Hepatocyte (in vitro differentiated cells): ENCODE data around the gene HHLA2.

Experiments used
- EZH2 ChIP-seq: fragments of 200-600 bp; sonication (generic); IDR thresholded peaks from 2 replicates; pipeline ENCODE4 v1.6.1; 2016; ENCODE audit warnings: antibody characterized with exemption, mild to moderate bottlenecking, borderline replicate concordance
- EZH2phosphoT487 ChIP-seq: fragments of 200-600 bp; sonication (generic); IDR thresholded peaks from one replicate; pipeline ENCODE4 v1.6.1; 2018; ENCODE audit warnings: antibody characterized with exemption, mild to moderate bottlenecking, low read depth, moderate library complexity; ENCODE audit not compliant: unreplicated experiment, severe bottlenecking
- TF ChIP-seq, protein P1 (sequence below): fragments of 200-600 bp; sonication (generic); IDR thresholded peaks from 2 replicates; pipeline ENCODE4 v1.5.1; 2016; ENCODE audit warnings: antibody characterized with exemption, mild to moderate bottlenecking; ENCODE audit not compliant: poor library complexity

DNA sequence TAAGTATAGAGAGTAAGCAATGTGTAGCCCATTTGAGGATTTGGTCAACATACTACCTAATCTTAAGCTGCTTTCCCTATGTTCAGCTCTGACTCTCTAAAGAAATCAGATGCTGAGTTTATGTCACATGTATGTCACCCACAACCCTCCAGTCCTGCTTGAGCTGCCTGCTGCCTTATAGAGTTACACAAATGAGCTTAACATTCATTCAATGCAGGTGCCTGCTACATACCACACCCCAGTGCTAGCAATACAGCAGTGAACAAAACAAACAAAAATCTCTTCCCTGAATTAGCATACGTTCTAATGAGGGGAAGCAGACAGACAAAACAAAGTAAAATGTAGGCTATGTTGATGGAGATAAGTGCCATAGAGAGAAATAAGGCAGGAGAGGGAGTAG, 93.0 kb downstream of the HHLA2 start:
- TF ChIP-seq, protein P1, sequence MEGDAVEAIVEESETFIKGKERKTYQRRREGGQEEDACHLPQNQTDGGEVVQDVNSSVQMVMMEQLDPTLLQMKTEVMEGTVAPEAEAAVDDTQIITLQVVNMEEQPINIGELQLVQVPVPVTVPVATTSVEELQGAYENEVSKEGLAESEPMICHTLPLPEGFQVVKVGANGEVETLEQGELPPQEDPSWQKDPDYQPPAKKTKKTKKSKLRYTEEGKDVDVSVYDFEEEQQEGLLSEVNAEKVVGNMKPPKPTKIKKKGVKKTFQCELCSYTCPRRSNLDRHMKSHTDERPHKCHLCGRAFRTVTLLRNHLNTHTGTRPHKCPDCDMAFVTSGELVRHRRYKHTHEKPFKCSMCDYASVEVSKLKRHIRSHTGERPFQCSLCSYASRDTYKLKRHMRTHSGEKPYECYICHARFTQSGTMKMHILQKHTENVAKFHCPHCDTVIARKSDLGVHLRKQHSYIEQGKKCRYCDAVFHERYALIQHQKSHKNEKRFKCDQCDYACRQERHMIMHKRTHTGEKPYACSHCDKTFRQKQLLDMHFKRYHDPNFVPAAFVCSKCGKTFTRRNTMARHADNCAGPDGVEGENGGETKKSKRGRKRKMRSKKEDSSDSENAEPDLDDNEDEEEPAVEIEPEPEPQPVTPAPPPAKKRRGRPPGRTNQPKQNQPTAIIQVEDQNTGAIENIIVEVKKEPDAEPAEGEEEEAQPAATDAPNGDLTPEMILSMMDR: no peak
- TF ChIP-seq EZH2: no peak
- no peak for TF ChIP-seq EZH2phosphoT487
